ENCODE results near the gene DENND4B.

Gene DENND4B

DNA sequence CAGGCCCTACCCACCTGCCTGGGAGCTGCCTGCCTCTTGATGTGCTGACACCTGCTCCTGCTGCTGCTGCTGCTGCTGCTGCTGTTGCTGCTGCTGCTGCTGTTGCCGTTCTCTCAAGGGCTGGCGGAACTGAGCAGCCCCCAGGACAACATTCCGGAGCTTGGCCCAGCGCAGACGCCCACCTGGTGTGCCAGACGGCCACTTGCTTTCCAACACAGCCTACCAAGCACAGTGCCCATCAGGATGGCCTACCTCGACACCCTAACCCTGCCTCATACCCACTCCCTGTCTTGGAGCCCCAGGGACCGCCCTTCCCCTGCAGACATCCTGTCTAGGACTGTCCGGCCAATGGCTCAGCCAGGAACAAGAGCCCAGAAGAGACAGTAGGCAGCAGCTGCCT is 11.8 kb downstream of the DENND4B start:
- DNase-seq (ENCODE audit: low read depth in 2 of 2) = no peak
- H3K4me3 ChIP-seq (replicated peaks in 1 of 2; ENCODE audit: low read depth in 2 of 2, low read length in 2 of 2) = no peak overlapping the region
- TF ChIP-seq, protein P1, sequence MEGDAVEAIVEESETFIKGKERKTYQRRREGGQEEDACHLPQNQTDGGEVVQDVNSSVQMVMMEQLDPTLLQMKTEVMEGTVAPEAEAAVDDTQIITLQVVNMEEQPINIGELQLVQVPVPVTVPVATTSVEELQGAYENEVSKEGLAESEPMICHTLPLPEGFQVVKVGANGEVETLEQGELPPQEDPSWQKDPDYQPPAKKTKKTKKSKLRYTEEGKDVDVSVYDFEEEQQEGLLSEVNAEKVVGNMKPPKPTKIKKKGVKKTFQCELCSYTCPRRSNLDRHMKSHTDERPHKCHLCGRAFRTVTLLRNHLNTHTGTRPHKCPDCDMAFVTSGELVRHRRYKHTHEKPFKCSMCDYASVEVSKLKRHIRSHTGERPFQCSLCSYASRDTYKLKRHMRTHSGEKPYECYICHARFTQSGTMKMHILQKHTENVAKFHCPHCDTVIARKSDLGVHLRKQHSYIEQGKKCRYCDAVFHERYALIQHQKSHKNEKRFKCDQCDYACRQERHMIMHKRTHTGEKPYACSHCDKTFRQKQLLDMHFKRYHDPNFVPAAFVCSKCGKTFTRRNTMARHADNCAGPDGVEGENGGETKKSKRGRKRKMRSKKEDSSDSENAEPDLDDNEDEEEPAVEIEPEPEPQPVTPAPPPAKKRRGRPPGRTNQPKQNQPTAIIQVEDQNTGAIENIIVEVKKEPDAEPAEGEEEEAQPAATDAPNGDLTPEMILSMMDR (IDR thresholded peaks at IDR 0.05; ENCODE audit: low read depth, low read length) = no peak

DNA sequence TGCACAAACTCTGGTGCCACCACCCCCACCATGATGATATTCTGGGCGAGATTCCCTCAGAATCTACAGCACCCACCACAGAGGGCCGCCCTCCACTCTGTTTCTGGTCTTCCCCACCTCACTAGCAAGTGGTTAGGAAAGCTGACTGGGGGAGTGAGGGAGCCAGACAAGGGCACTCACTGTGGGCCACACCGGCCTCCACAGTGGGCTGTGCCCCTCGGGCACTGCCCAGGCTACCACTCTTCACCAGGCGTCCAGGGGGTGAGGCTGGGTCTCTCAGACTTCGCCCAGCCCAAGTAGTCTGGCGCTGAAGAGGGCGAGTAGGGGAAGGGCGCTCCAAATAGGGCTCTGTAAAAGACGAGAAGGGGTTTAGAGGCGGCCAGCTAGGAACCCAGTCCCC is 12.6 kb downstream of the DENND4B start:
- TF ChIP-seq, protein P1 (IDR thresholded peaks at IDR 0.05; ENCODE audit: low read depth, low read length) = no peak
- no peak overlapping the region for H3K4me3 ChIP-seq (replicated peaks in 1 of 2; ENCODE audit: low read depth in 2 of 2, low read length in 2 of 2)

DNA sequence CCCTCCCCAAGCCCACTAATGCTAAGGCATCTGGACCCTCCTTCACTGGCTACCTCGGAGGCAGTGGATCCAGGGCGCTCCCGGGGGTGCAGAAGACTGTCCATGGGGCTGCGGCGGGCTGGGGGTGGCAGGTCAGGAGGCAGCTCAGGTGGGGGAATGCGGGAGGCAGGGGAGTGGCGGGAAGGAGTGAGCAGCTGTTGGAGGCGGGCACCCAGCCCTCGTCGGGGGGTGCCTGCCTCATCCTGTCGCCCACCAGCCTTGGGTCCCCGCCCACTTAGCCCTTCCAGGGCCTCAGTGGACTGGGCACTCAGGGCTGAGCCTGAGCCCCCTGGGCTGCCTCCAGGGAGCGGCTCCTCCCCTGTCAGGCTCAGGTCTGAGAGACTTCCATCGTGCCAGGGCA is 13.1 kb downstream of the DENND4B start:
- DNase-seq (ENCODE audit: low read depth in 2 of 2) = no peak
- TF ChIP-seq, protein P1 (IDR thresholded peaks at IDR 0.05; ENCODE audit: low read depth, low read length) = no peak
- H3K4me3 ChIP-seq (replicated peaks in 1 of 2; ENCODE audit: low read depth in 2 of 2, low read length in 2 of 2) = no peak overlapping the region

More for the DNA sequence above, 12.6 kb downstream of the DENND4B start:
- no peak for DNase-seq (ENCODE audit: low read depth in 2 of 2)

DNA sequence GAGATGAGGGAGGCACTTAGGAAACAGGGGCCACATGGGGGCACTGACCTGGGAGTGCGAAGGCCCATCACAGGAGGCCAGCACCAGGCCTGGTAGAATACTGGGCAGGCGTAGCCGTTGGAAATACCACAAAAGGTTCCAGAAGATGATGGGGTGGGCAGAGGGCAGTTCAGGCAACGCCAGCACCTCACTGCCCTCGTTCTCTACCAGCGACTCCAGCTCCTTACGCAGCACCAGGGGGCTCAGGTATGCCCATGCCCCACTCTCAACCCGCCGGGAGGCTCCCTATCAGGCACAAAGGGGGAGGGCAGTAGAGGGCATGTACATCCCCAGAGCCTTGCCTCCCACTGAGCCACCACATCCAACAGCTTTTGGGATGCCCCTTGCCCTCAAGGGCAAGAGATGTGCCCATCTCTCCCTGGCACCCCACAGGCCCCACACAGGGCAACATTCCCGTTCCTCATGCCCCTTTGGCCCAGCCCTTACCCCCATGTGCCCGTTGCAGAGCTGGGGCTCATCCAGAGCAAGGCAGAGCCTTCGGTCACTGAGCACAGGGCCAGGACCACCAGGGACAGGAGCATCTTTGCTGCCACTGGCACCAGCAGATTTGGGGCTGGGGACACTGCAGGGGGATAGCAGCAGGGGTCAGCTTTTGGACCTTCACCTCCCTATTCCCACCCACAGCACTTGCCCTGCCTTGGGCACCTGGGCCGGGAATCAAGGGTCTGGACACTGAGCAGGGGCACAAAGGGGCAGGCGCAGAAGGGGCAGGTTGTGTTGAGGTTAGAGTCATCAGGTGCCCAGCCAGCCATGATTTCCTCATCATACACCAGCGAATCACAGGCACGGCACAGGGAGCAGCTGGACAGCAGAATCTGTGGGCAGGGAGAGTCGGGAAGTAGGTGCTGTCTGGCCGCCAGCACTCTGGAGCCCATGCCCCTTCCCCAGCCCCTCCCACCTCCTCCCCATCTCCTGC is 14.1 kb downstream of the DENND4B start:
- TF ChIP-seq, protein P1 (IDR thresholded peaks at IDR 0.05; ENCODE audit: low read depth, low read length) = no peak
- no peak overlapping the region for H3K4me3 ChIP-seq (replicated peaks in 1 of 2; ENCODE audit: low read depth in 2 of 2, low read length in 2 of 2)
- no peak for DNase-seq (ENCODE audit: low read depth in 2 of 2)

DNA sequence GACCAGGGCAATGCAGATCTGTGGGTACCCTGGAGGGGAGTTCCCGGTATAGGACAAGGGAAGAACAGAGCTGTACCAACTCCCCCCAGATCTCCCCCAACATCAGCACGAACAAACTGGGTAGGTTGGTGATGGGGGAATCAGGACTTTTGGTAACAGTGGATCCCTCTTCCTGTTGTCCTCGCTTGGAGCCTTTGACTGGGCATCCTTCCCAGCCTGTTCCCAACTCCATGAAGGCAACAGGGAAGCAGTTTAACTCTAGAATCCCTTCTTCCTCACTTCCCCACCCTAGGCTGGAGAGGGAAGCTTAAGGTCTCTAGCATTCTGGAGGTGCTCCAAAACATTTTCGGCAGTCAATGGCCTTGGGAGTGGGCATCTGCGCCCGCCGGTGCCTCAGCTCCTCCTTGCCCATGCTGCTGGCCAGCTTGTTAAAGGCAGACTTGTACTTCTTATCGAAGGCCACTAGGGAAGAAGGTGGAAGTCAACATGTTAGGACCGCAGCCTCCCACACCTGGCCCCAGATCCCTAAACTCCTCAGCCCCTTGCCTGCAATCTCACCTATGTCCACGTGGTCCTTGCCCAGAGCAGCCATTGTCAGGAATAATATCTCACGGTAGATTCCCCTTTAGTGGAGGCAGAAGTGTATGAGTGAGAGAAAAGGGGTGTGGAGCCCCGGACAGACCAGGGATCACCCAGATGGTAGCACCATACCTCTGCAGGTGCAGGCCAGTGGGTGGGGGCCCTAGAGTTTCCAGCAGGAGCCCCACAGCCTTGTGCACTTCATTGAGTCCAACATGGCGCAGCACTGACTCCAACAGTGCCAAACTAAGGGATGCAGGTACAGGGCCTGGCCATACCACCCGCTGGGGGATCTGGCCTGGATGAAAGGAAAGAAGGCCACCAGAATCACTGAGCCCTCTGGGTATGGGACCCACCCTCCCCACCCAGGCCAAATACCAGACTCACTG is 16.3 kb downstream of the DENND4B start:
- no peak for DNase-seq (ENCODE audit: low read depth in 2 of 2)
- TF ChIP-seq, protein P1 (IDR thresholded peaks at IDR 0.05; ENCODE audit: low read depth, low read length) = no peak

DNA sequence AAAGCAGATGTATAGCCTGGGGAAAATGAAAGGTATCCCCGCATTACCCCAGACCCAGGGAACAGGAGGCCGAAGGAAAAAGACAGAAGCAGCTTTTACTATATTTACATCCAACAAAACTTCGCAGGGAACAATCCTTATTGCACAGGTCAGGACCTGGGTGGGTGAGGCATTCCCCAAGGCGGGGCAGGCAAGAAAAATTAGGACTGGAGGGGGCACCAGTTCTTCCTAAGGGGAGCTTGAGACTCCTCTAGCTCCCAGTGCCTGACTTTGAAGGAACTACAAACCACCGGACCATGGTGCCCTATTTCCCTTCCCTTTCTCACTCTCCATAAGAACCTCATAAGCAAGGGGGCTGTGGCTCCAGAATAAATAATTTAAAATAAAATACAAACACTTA is 17.1 kb downstream of the DENND4B start:
- TF ChIP-seq, protein P1 (IDR thresholded peaks at IDR 0.05; ENCODE audit: low read depth, low read length) = no peak
- no peak for DNase-seq (ENCODE audit: low read depth in 2 of 2)
- no peak overlapping the region for H3K4me3 ChIP-seq (replicated peaks in 1 of 2; ENCODE audit: low read depth in 2 of 2, low read length in 2 of 2)

More for the DNA sequence above, 16.3 kb downstream of the DENND4B start:
- H3K4me3 ChIP-seq (replicated peaks in 1 of 2; ENCODE audit: low read depth in 2 of 2, low read length in 2 of 2) = no peak overlapping the region
